GM23248 (cell line): Measurements from ENCODE around the gene CLCN6.

Source experiments
- EZH2 ChIP-seq: fragments of 200-600 bp; sonication (generic); IDR thresholded peaks from 2 replicates; pipeline ENCODE4 v1.6.1; 2018; ENCODE audit warnings: antibody characterized with exemption, mild to moderate bottlenecking; ENCODE audit not compliant: insufficient read depth, poor library complexity, severe bottlenecking
- EZH2phosphoT487 ChIP-seq: fragments of 200-600 bp; sonication (generic); IDR thresholded peaks from 2 replicates; pipeline ENCODE4 v1.6.1; 2018; ENCODE audit warnings: antibody characterized with exemption, moderate library complexity, mild to moderate bottlenecking, low read depth; ENCODE audit not compliant: insufficient read depth

GRCh38 chr1:11790101-11790879, 15.7 kb upstream of the CLCN6 start:
- TF ChIP-seq EZH2 (no peak), EZH2phosphoT487 (no peak)
